MM.1S (cell line): ENCODE measurements around the gene CACNA1E.

Experiments
- CTCF ChIP-seq: fragments of 300-600 bp; sonication (generic); IDR thresholded peaks from 2 replicates; pipeline ENCODE4 v1.5.1; 2016; ENCODE audit warnings: antibody characterized with exemption, low read length, mixed read lengths
- EZH2 ChIP-seq: fragments of 300-600 bp; sonication (generic); optimal IDR thresholded peaks from 2 replicates; pipeline ENCODE3; 2017; ENCODE audit warnings: low read depth, mild to moderate bottlenecking, antibody characterized with exemption, low read length, mixed read lengths
- EZH2phosphoT487 ChIP-seq: fragments of 300-600 bp; sonication (generic); IDR thresholded peaks from 2 replicates; pipeline ENCODE4 v1.6.1; 2018; ENCODE audit warnings: antibody characterized with exemption, low read length

- no peak for TF ChIP-seq CTCF
- no peak for TF ChIP-seq EZH2phosphoT487
- TF ChIP-seq EZH2: no peak
Measured at GRCh38 chr1:181669246-181669645, 185.9 kb downstream of the CACNA1E start.
